Lower leg skin (tissue), 4 donors: ENCODE data around the gene CTTNBP2. TPM values are rescaled to one million over a fixed set of nuclear protein-coding genes. Genes with fewer than 3 reads are reported as not detected.

ENCODE experiments used
- DNase-seq, 2 donors: peaks; one replicate each; pipeline ENCODE4 v3.0.0-alpha.2; 2019; ENCODE audit warnings: low spot score in 2 of 2
- H3K4me3 ChIP-seq: fragments of 200-600 bp; sonication (generic); 2 replicates; pipeline ENCODE4 v1.5.1; 2017; ENCODE audit warnings: mild to moderate bottlenecking, low read depth; ENCODE audit not compliant: poor library complexity, severe bottlenecking
- CTCF ChIP-seq, 3 donors: fragments of 450-650 bp; IDR thresholded peaks; one replicate each; pipeline ENCODE4 v1.5.1; 2016; ENCODE audit warnings: antibody characterized with exemption in 3 of 3, mild to moderate bottlenecking in 3 of 3, moderate library complexity in 2 of 3
- POLR2A ChIP-seq, 2 donors: fragments of 450-650 bp; IDR thresholded peaks; one replicate each; pipeline ENCODE4 v1.6.1; 2016 to 2017; ENCODE audit warnings: antibody characterized with exemption in 2 of 2, mild to moderate bottlenecking in 1 of 2, moderate library complexity in 1 of 2
- WGBS, 2 donors: methylation state at CpG; one replicate each; pipeline ENCODE4 v1.1.5; 2018; 5-methylcytosine and 5-hydroxymethylcytosine counted together
- intact Hi-C: fragments of 100-400 bp; cut with DNase I; formaldehyde crosslinking; loops from one replicate; pipeline ENCODE4 v1.15.0; 2023; ENCODE audit warnings: low total_unique reads
- total RNA-seq, 4 donors: library from RNA; depleted of rRNA; stranded (reverse); fragments of >200 nt; gene quantifications; one replicate each; pipeline ENCODE4 v1.1.0, GENCODE V29; 2016

Gene CTTNBP2
- total RNA-seq, 4 donors from 2014 or later = 1.2 to 7.6 (median 5.8) TPM

GRCh38 chr7:117689406-117689805 lies 183.8 kb downstream of the CTTNBP2 start:
- intact Hi-C loops = no loop called here
- DNase-seq = no peak
- H3K4me3 ChIP-seq = no peak overlapping the region
- no peak for TF ChIP-seq POLR2A (IDR thresholded peaks at IDR 0.05)

GRCh38 chr7:117688126-117688525 lies 185.1 kb downstream of the CTTNBP2 start:
- intact Hi-C loops = no loop called here
- H3K4me3 ChIP-seq = no peak overlapping the region
- peak in 1 of 2 donors; percentile 17 for DNase-seq
- WGBS, 2 donors = 57 to 59% methylated on average over 2 of the region's 2 CpGs
- TF ChIP-seq POLR2A (IDR thresholded peaks at IDR 0.05) (no peak), CTCF (IDR thresholded peaks at IDR 0.05) (no peak)

- no peak for DNase-seq
- TF ChIP-seq POLR2A (IDR thresholded peaks at IDR 0.05) = no peak
- no peak for TF ChIP-seq CTCF (IDR thresholded peaks at IDR 0.05)
- H3K4me3 ChIP-seq = no peak overlapping the region
- intact Hi-C loops = no loop called here
Measured at GRCh38 chr7:117686311-117686935, 186.8 kb downstream of the CTTNBP2 start.

- TF ChIP-seq POLR2A (IDR thresholded peaks at IDR 0.05) = no peak
- no peak for TF ChIP-seq CTCF (IDR thresholded peaks at IDR 0.05)
- H3K4me3 ChIP-seq = no peak overlapping the region
- intact Hi-C loops = no loop called here
- no peak for DNase-seq
Measured at GRCh38 chr7:117685795-117686194, 187.4 kb downstream of the CTTNBP2 start.

GRCh38 chr7:117683430-117684175 lies 189.6 kb downstream of the CTTNBP2 start:
- intact Hi-C loops = no loop called here
- 75 to 76% methylated on average over 8 of the region's 8 CpGs for WGBS, 2 donors

More at GRCh38 chr7:117683430-117684175, 189.6 kb downstream of the CTTNBP2 start:
- H3K4me3 ChIP-seq = no peak overlapping the region
- no peak for DNase-seq
- TF ChIP-seq POLR2A (IDR thresholded peaks at IDR 0.05) (no peak), CTCF (IDR thresholded peaks at IDR 0.05) (no peak)
